Muscle layer of colon (tissue), 2 donors: ENCODE data around the gene OVCA2.
A peak's percentile ranks its signal among the peaks of the same experiment; 100 is the strongest.

Source experiments
- H3K27ac ChIP-seq: one replicate; pipeline ENCODE4 v1.7.0; 2013; ENCODE audit warnings: low read depth, mild to moderate bottlenecking, low read length, moderate library complexity
- H3K27me3 ChIP-seq, 2 donors: one replicate each; pipeline ENCODE4 v1.7.0; 2013; ENCODE audit warnings: low read length in 2 of 2, mild to moderate bottlenecking in 2 of 2; ENCODE audit not compliant: insufficient read depth in 2 of 2, control insufficient read depth in 1 of 2
- H3K36me3 ChIP-seq: one replicate; pipeline ENCODE4 v1.7.0; 2013; ENCODE audit warnings: mild to moderate bottlenecking, low read length; ENCODE audit not compliant: insufficient read depth
- H3K4me1 ChIP-seq: one replicate; pipeline ENCODE4 v1.7.0; 2013; ENCODE audit warnings: mild to moderate bottlenecking, low read length; ENCODE audit not compliant: insufficient read depth
- H3K4me3 ChIP-seq, 2 donors: one replicate each; pipeline ENCODE4 v1.7.0; 2013; ENCODE audit warnings: low read length in 2 of 2, low read depth in 1 of 2, mild to moderate bottlenecking in 1 of 2, moderate library complexity in 1 of 2
- H3K9ac ChIP-seq: one replicate; pipeline ENCODE4 v1.7.0; 2013; ENCODE audit warnings: low read length
- H3K9me3 ChIP-seq: one replicate; pipeline ENCODE4 v1.7.0; 2013; ENCODE audit warnings: mild to moderate bottlenecking, low read length
- donor health status: abdominal sarcoma.
- donor health status: Adenocarcinoma of cecum.

Gene OVCA2

GRCh38 chr17:2064520-2064971, 22.7 kb downstream of the OVCA2 start:
- Histone ChIP-seq H3K27ac (peak overlapping the region; percentile 77), H3K27me3 (no peaks in the 10 kb centered on the region), H3K4me1 (peaks cover 74% of the 10 kb centered on the region), H3K9ac (no peak overlapping the region), H3K9me3 (no peaks in the 10 kb centered on the region), H3K4me3 (no peak overlapping the region), H3K36me3 (peaks cover 41% of the 10 kb centered on the region)

DNA sequence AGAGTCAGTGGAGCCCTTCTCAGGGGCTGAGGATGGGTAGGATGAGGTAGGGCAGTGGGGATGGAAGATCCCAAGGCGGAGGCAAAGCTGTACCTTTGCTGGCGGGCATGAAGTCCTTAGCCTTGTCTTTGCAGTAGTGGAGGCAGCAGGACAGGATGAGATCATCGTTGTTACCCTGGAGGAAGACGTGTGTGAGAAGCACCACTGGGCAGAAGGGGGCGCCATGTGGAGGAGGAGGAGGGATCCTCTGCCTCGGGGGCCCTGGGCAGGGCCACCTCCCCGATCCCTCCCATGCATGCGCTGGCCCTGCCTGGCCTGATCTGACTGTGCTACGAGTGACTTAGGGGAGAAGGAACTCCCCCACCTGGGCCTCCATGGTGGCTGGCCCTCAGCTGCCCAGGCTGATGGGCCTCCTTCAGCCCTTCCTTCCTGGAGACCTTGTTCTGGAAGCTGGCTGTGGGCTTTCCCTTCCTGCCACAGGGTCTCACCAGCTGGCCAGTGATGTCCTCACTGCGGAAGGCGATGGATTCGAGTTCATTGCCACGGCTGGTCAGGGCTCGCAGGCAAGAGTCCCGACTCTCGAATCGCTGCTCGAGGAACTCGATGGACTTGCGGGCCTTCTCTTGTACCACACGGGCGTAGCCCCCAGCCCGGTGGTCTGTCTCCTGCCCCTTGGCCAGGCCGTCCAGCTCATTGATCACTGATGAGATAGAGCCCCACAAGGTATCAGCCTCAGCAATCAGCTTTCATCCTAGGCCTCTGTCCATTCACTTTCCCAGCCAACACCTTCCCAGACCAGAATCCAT, 23.4 kb downstream of the OVCA2 start:
- Histone ChIP-seq H3K27ac (no peak overlapping the region), H3K4me3 (no peak overlapping the region), H3K27me3 (no peaks in the 10 kb centered on the region), H3K36me3 (peaks cover 47% of the 10 kb centered on the region), H3K9ac (no peak overlapping the region), H3K4me1 (peaks cover 67% of the 10 kb centered on the region), H3K9me3 (no peaks in the 10 kb centered on the region)

- Histone ChIP-seq H3K36me3 (peaks cover 42% of the 10 kb centered on the region), H3K9me3 (no peaks in the 10 kb centered on the region), H3K27ac (no peak overlapping the region), H3K9ac (no peak overlapping the region), H3K27me3 (no peaks in the 10 kb centered on the region), H3K4me1 (peaks cover 70% of the 10 kb centered on the region), H3K4me3 (no peak overlapping the region)
These were observed 24.2 kb downstream of the OVCA2 start for GRCh38 chr17:2065949-2066400.

- Histone ChIP-seq H3K27ac (peak overlapping the region; percentile 45), H3K4me1 (peaks cover 65% of the 10 kb centered on the region), H3K9ac (no peak overlapping the region), H3K27me3 (no peaks in the 10 kb centered on the region), H3K9me3 (no peaks in the 10 kb centered on the region), H3K36me3 (peaks cover 37% of the 10 kb centered on the region), H3K4me3 (no peak overlapping the region)
These were observed 25.3 kb downstream of the OVCA2 start for GRCh38 chr17:2067048-2067561.

- peaks cover 62% of the 10 kb centered on the region for H3K4me1 ChIP-seq
- no peak overlapping the region for H3K27ac ChIP-seq
- H3K4me3 ChIP-seq: no peak overlapping the region
- no peak overlapping the region for H3K9ac ChIP-seq
- H3K9me3 ChIP-seq: no peaks in the 10 kb centered on the region
- H3K36me3 ChIP-seq: peaks cover 36% of the 10 kb centered on the region
- H3K27me3 ChIP-seq: no peaks in the 10 kb centered on the region
These were observed 25.8 kb downstream of the OVCA2 start for GRCh38 chr17:2067608-2068024.

- Histone ChIP-seq H3K27ac (no peak overlapping the region), H3K27me3 (no peaks in the 10 kb centered on the region), H3K9me3 (no peaks in the 10 kb centered on the region), H3K9ac (no peak overlapping the region), H3K4me3 (no peak overlapping the region), H3K36me3 (peaks cover 36% of the 10 kb centered on the region), H3K4me1 (peaks cover 57% of the 10 kb centered on the region)
These were observed 26.3 kb downstream of the OVCA2 start for GRCh38 chr17:2068031-2068518.

GRCh38 chr17:2068519-2069051, 26.8 kb downstream of the OVCA2 start:
- H3K36me3 ChIP-seq: peaks cover 35% of the 10 kb centered on the region

DNA sequence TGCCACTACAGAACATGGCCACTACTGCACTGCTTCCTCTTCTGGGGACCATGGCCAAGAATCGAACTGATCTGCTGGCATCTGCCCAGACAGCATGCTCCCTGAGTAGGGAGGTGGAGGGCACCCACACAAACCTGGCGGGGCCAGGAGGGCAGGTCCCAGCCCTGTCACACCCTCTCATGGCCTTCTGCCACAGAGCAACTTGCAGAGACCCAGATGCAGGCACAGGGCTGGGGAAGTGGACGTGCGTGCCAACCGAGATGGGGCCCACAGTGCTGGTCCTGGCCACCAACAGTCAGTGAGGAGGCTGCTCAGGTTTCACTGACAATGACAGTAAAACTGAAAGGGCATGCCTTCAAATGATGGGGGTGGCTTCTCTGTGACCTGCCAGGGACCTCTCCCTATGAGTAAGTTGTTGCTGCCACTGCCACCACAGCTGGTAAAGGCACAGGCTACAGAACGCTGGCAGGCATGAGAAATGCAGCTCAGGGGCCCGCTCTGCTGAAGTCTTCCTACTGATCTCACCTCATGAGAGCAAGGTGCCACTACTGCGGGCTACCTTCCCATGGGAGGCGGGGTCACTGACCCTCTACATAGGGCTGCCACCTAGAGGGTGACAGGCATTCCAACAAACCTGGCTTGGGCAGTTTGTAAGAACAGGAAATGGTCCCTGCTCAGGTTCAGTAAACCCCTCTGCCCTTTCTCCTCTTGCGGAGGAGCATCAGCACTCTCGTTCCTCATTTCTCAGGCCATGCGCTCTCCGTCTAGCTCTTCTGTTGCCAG, 28.6 kb downstream of the OVCA2 start:
- H3K27ac ChIP-seq: no peak overlapping the region
- no peaks in the 10 kb centered on the region for H3K27me3 ChIP-seq
- H3K9ac ChIP-seq: no peak overlapping the region
- H3K9me3 ChIP-seq: no peaks in the 10 kb centered on the region
- peaks cover 20% of the 10 kb centered on the region for H3K36me3 ChIP-seq
- H3K4me1 ChIP-seq: peaks cover 40% of the 10 kb centered on the region
- no peak overlapping the region for H3K4me3 ChIP-seq

More at GRCh38 chr17:2068519-2069051, 26.8 kb downstream of the OVCA2 start:
- Histone ChIP-seq H3K27ac (no peak overlapping the region), H3K9me3 (no peaks in the 10 kb centered on the region), H3K4me1 (peaks cover 53% of the 10 kb centered on the region), H3K9ac (no peak overlapping the region), H3K27me3 (no peaks in the 10 kb centered on the region), H3K4me3 (no peak overlapping the region)

- Histone ChIP-seq H3K4me1 (peaks cover 40% of the 10 kb centered on the region), H3K27me3 (no peaks in the 10 kb centered on the region), H3K27ac (no peak overlapping the region), H3K4me3 (no peak overlapping the region), H3K9ac (no peak overlapping the region), H3K9me3 (no peaks in the 10 kb centered on the region), H3K36me3 (peaks cover 16% of the 10 kb centered on the region)
These were observed 29.2 kb downstream of the OVCA2 start for GRCh38 chr17:2071024-2071385.

- Histone ChIP-seq H3K9me3 (no peaks in the 10 kb centered on the region), H3K4me1 (peaks cover 40% of the 10 kb centered on the region), H3K27ac (no peak overlapping the region), H3K36me3 (peaks cover 14% of the 10 kb centered on the region), H3K27me3 (no peaks in the 10 kb centered on the region), H3K9ac (no peak overlapping the region), H3K4me3 (no peak overlapping the region)
These were observed 29.8 kb downstream of the OVCA2 start for GRCh38 chr17:2071455-2072281.
